Measurements from ENCODE around the gene ALS2CL.

Gene ALS2CL

DNA sequence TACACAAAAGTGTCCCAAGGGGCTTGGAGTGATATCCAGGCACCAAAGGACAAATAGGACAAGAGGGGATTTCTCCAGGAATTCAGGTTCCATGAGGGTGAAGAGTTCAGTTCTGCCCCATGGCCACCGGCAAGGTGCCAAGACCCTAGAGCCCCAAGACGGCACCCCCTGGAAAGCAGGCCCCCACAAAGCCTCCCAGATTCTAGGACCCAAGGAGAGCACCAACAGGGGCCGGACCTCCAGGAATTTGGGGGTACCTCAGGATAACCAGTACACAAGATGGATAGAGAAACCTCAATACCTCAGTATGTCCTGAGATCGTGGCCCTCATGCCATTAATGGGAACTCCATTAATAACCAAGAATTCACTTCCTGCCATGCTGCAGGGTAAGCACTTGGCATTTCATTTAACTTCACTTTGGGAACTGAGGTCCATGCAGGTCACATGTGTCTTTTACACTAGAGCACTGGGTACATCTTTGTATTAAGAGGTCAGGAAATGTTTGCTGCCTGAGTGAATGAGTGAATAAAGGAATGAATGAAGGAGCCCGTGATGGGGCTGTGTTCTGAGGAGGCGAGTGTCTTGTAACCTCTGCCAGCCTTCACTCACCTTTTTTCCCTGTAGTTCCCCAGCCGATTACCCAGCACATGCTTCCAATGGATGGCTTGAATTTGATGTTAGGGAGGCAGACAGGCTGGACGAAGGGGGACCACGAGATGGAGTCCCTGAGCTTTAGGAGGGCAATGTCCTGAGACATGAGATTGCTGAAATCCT lies 39.7 kb upstream of the ALS2CL start:
- DNase-seq (ENCODE audit: low read depth), result peak; percentile 37
- no peak overlapping the region for H3K4me3 ChIP-seq (replicated peaks; ENCODE audit: low read depth, low read length)
- TF ChIP-seq, protein P1, sequence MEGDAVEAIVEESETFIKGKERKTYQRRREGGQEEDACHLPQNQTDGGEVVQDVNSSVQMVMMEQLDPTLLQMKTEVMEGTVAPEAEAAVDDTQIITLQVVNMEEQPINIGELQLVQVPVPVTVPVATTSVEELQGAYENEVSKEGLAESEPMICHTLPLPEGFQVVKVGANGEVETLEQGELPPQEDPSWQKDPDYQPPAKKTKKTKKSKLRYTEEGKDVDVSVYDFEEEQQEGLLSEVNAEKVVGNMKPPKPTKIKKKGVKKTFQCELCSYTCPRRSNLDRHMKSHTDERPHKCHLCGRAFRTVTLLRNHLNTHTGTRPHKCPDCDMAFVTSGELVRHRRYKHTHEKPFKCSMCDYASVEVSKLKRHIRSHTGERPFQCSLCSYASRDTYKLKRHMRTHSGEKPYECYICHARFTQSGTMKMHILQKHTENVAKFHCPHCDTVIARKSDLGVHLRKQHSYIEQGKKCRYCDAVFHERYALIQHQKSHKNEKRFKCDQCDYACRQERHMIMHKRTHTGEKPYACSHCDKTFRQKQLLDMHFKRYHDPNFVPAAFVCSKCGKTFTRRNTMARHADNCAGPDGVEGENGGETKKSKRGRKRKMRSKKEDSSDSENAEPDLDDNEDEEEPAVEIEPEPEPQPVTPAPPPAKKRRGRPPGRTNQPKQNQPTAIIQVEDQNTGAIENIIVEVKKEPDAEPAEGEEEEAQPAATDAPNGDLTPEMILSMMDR (IDR thresholded peaks at IDR 0.05; ENCODE audit: low read length, missing control alignments), result peak; percentile 23

DNA sequence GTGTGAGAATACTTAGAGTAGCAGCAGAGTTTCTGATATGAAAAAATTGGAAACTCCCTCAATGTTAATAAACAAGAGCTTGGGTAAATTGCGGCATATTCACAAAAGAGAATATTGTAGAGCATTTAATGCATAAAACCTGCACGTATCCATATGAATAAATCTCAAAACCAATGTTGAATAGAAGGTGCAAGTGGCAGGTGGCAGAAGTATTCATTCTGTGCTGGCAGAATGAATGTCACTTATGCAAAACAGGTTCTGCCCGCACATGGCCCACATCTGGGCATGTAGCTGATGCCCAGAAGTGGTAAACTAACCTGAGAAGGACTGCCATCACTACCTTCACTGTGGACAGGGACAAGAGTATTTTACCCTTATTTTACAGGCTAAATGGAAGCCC lies 38.3 kb upstream of the ALS2CL start:
- TF ChIP-seq, protein P1 (IDR thresholded peaks at IDR 0.05; ENCODE audit: low read length, missing control alignments), result no peak
- no peak overlapping the region for H3K4me3 ChIP-seq (replicated peaks; ENCODE audit: low read depth, low read length)
- DNase-seq (ENCODE audit: low read depth), result no peak

DNA sequence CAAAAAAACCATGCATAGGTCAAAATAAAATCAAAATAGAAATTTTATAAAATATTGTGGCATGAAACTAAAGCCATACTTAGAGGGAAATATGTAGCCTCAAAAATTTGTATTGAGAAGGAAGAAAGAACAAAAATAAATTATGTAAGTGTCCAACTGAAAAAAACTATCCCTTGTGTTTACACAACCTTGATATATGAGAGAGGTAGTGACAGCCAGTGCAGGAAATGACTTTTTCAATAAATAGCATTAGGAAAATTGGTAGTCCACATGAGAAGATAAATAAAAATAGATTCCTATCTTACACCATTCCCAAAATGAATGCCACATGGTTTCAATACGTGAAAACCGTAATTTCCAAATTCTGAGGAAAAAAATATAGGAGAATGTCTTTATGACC lies 37.3 kb upstream of the ALS2CL start:
- no peak for DNase-seq (ENCODE audit: low read depth)
- TF ChIP-seq, protein P1 (IDR thresholded peaks at IDR 0.05; ENCODE audit: low read length, missing control alignments), result no peak
- no peak overlapping the region for H3K4me3 ChIP-seq (replicated peaks; ENCODE audit: low read depth, low read length)

DNA sequence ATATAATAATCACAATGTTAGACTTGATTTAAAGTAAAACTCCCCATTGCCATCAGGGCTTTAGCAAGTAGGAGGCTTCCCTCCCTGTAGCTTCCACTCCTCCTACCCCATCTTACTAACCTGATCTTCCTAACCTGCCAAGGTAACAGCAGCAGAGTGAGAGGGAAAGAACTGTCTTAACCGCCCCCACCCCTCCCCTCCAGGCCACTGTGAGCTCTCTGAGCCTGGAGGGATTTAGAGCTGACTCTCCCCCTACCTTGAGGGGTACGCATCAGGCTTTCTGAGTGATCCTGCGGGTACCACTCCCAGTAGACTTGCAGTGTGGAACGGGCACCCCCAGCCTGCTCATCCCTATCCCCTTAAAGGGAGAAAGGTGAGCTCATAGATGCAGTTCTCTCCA lies 35.6 kb upstream of the ALS2CL start:
- H3K4me3 ChIP-seq (replicated peaks; ENCODE audit: low read depth, low read length), result no peak overlapping the region
- TF ChIP-seq, protein P1 (IDR thresholded peaks at IDR 0.05; ENCODE audit: low read length, missing control alignments), result no peak
- no peak for DNase-seq (ENCODE audit: low read depth)

DNA sequence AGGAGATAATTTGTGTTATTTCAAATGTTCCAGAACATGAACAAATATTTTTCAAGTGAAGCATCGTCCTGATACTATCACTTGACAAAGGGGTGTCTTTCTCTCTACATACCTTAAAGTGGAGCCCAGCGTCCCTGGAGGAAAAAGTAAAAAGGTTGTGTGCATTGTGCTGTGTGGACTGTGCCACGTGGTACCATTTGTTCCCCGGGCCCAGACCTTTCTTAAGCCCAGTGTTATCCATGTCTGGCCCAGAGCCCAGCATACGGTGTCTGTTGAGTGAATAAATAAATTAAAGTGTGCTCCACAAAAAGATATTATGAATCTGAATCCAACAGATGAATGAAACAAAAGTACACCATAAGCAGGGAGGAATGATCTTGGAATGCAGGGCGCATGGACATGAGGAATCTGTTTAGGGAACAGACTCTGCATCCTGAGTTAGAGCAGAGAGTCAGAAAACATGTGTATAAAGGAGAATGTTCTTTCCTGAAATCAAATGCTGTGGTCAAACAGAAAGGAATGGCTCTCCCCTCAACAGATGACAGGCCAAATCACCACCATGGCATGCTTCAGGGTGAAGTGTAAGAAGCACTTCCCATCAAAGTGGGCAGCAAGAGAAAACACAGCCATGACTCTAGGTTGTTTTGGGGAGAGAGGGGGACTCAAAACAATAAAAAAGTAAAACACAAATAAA lies 32.3 kb upstream of the ALS2CL start:
- TF ChIP-seq, protein P1 (IDR thresholded peaks at IDR 0.05; ENCODE audit: low read length, missing control alignments), result no peak
- peak; percentile 11 for DNase-seq (ENCODE audit: low read depth)
- no peak overlapping the region for H3K4me3 ChIP-seq (replicated peaks; ENCODE audit: low read depth, low read length)

DNA sequence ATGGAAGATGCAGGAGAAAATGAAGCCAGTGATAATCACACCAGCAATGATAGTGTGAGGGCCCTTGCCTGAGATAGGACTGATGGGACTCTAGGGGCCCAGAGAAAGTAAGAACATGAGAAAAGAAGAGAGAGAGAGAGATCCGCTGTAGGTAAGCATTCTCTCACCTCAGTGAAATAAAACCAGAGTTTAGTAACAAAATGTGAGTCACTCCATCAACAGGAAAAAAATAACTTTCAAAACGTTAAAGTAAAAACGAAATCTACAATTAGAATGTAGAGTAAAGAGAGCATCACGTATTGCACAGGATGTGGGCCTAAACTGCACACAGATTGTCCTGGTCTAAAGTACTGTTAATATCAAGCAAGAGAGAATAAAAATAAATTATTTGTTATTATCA lies 30.9 kb upstream of the ALS2CL start:
- H3K4me3 ChIP-seq (replicated peaks; ENCODE audit: low read depth, low read length), result no peak overlapping the region

More for the DNA sequence above, 30.9 kb upstream of the ALS2CL start:
- TF ChIP-seq, protein P1 (IDR thresholded peaks at IDR 0.05; ENCODE audit: low read length, missing control alignments), result no peak
- DNase-seq (ENCODE audit: low read depth), result no peak
